ENCODE data around the gene E4F1. TPM values are rescaled to one million over a fixed set of nuclear protein-coding genes. Genes with fewer than 3 reads are reported as not detected.
"Not testable (repeated sequence)": the region's sequence is repeated elsewhere in the genome, so short reads cannot be mapped to it uniquely, and the experiment has no call there.

Gene E4F1
- total and polyA plus RNA-seq, 5 donors from 2014 or later, result 11.6 to 38.7 (median 14.9) TPM

DNA sequence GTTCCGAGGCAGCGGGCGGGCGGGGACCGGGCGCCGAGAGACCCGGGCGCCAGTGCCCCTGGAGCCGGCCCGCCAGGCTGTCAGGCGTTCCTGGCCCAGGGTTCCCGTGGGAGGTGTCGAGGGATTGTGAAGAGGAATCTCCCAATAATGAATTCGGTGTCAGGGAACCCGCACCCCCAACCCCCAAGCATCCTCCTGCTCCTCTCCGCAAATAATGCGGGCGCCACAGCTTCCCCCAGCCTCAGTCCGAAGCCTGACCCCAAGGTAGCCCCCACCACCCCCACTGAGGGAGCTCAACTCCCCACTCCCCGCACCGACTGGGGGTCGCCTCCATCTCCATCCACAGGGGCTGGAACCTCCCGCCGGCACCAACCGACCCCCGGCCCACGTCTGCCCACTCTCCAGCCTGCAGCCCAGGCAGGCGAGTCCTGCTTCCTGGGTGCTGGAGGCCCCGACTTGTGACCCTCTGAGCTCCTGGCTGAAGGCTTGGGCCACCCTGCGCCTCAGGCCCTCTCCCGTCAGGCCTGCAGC lies 26.3 kb upstream of the E4F1 start:
- Histone ChIP-seq H3K27me3 (ENCODE audit: control insufficient read depth, insufficient read depth, low read length) (peaks cover 12% of the 10 kb centered on the region), H3K4me1 (ENCODE audit: control insufficient read depth, insufficient read depth, low read length, poor library complexity, severe bottlenecking) (peaks cover 20% of the 10 kb centered on the region), H3K27ac (ENCODE audit: insufficient read depth, low read length, poor library complexity, severe bottlenecking) (no peak overlapping the region), H3K36me3 (ENCODE audit: control insufficient read depth, insufficient read depth, low read length) (no peaks in the 10 kb centered on the region), H3K4me3 (ENCODE audit: low read depth, low read length) (no peak overlapping the region), H3K9me3 (ENCODE audit: control insufficient read depth in 2 of 2, low read length in 2 of 2) (no peaks in the 10 kb centered on the region)
- DNase-seq (no peak), ATAC-seq (ENCODE audit: low read depth in 2 of 2) (no peak)
- H3K9me3 Mint-ChIP-seq, result no peaks in the 10 kb centered on the region
- no peak overlapping the region for H3K27ac Mint-ChIP-seq
- peaks cover 0 to 11% (median 2%) of the 10 kb centered on the region in 4 donors for H3K4me1 Mint-ChIP-seq
- no peaks in the 10 kb centered on the region for H3K36me3 Mint-ChIP-seq
- peak overlapping the region; percentile 48 to 59 (median 57) for H3K4me3 Mint-ChIP-seq
- peaks cover 38% of the 10 kb centered on the region for H3K27me3 Mint-ChIP-seq

DNA sequence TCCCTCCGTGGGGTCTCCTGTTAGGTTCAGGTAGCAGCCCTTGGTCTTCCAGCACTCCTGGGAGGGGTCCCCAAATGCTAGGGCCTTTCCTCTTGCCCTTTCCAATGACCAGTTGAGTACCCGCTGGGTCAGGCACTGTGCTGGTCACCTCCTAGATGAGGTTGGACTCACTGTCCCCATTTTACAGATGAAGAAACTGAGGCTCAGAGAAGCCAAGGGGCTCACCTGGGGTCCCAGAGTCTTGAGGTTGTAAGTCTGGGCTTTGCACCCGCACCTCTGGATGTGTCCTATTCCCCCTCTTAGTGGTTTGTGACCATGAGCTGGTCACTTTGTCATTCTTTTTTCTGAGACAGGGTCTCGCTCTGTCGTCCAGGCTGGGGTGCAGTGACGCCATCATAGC lies 25.6 kb upstream of the E4F1 start:
- Histone ChIP-seq H3K27ac (ENCODE audit: insufficient read depth, low read length, poor library complexity, severe bottlenecking) (no peak overlapping the region), H3K36me3 (ENCODE audit: control insufficient read depth, insufficient read depth, low read length) (no peaks in the 10 kb centered on the region), H3K9me3 (ENCODE audit: control insufficient read depth in 2 of 2, low read length in 2 of 2) (no peaks in the 10 kb centered on the region), H3K4me1 (ENCODE audit: control insufficient read depth, insufficient read depth, low read length, poor library complexity, severe bottlenecking) (peaks cover 20% of the 10 kb centered on the region), H3K4me3 (ENCODE audit: low read depth, low read length) (no peak overlapping the region), H3K27me3 (ENCODE audit: control insufficient read depth, insufficient read depth, low read length) (peaks cover 12% of the 10 kb centered on the region)
- ATAC-seq (ENCODE audit: low read depth in 2 of 2) (no peak), DNase-seq (no peak)
- H3K4me3 Mint-ChIP-seq, result peak overlapping the region; percentile 52 to 83 (median 61)
- H3K27me3 Mint-ChIP-seq, result peaks cover 42% of the 10 kb centered on the region
- no peaks in the 10 kb centered on the region for H3K9me3 Mint-ChIP-seq
- H3K36me3 Mint-ChIP-seq, result no peaks in the 10 kb centered on the region
- peaks cover 0 to 11% (median 2%) of the 10 kb centered on the region in 4 donors for H3K4me1 Mint-ChIP-seq
- no peak overlapping the region for H3K27ac Mint-ChIP-seq

DNA sequence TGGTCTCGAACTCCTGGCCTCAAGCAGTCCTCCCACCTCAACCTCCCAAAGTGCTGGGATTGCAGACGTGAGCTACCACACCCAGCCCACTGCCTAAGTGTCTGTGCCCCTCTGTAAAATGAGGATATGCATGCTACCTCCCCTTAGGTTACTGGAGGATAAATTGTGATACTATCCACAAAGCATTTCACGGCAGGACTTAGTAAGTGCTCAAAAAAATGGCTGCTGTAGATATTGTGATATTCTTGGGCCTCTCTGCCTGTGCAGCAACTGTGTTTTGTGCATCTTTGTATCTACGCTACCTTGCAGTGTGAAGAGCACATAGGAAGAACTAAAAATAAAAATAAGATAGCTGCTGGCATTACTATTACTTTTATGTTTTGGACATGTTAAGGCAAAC lies 25.1 kb upstream of the E4F1 start:
- no peak for DNase-seq
- peak overlapping the region; percentile 52 to 83 (median 61) for H3K4me3 Mint-ChIP-seq

DNA sequence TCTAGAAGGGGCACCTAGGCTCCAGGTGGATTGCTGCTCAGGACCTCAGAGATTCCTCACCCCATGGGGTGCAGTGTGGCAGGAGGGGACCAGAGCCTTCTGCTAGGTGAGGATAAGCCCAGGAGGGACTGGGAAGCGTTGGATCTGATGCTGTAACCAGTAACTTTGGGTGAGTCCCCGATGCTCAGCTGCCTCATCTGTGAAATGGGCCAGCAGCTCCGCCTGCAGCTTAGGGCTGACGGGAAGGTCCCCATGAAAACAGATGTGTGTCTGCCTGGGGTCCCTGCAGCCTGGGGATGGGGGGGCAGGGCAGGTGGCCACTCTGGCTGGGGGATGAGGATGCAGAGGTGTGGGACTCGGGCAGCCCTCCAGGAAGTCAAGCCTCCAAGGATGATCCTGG lies 24.3 kb upstream of the E4F1 start:
- Mint-ChIP-seq H3K27me3 (peaks cover 46% of the 10 kb centered on the region), H3K9me3 (no peaks in the 10 kb centered on the region), H3K4me1 (peaks cover 0 to 11% (median 2%) of the 10 kb centered on the region in 4 donors), H3K36me3 (no peaks in the 10 kb centered on the region), H3K4me3 (peak overlapping the region in 1 of 4 donors; percentile 59), H3K27ac (no peak overlapping the region)
- peaks cover 12% of the 10 kb centered on the region for H3K27me3 ChIP-seq (ENCODE audit: control insufficient read depth, insufficient read depth, low read length)
- H3K4me1 ChIP-seq (ENCODE audit: control insufficient read depth, insufficient read depth, low read length, poor library complexity, severe bottlenecking), result peaks cover 20% of the 10 kb centered on the region
- no peaks in the 10 kb centered on the region for H3K9me3 ChIP-seq (ENCODE audit: control insufficient read depth in 2 of 2, low read length in 2 of 2)
- H3K4me3 ChIP-seq (ENCODE audit: low read depth, low read length), result no peak overlapping the region
- no peaks in the 10 kb centered on the region for H3K36me3 ChIP-seq (ENCODE audit: control insufficient read depth, insufficient read depth, low read length)
- H3K27ac ChIP-seq (ENCODE audit: insufficient read depth, low read length, poor library complexity, severe bottlenecking), result no peak overlapping the region
- no peak for DNase-seq
- no peak for ATAC-seq (ENCODE audit: low read depth in 2 of 2)

More for the DNA sequence above, 25.1 kb upstream of the E4F1 start:
- peaks cover 0 to 11% (median 2%) of the 10 kb centered on the region in 4 donors for H3K4me1 Mint-ChIP-seq
- H3K27ac Mint-ChIP-seq, result no peak overlapping the region
- Histone ChIP-seq H3K36me3 (ENCODE audit: control insufficient read depth, insufficient read depth, low read length) (no peaks in the 10 kb centered on the region), H3K27ac (ENCODE audit: insufficient read depth, low read length, poor library complexity, severe bottlenecking) (no peak overlapping the region), H3K4me1 (ENCODE audit: control insufficient read depth, insufficient read depth, low read length, poor library complexity, severe bottlenecking) (peaks cover 20% of the 10 kb centered on the region), H3K4me3 (ENCODE audit: low read depth, low read length) (no peak overlapping the region), H3K27me3 (ENCODE audit: control insufficient read depth, insufficient read depth, low read length) (peaks cover 12% of the 10 kb centered on the region), H3K9me3 (ENCODE audit: control insufficient read depth in 2 of 2, low read length in 2 of 2) (no peaks in the 10 kb centered on the region)
- peaks cover 43% of the 10 kb centered on the region for H3K27me3 Mint-ChIP-seq
- no peaks in the 10 kb centered on the region for H3K9me3 Mint-ChIP-seq
- H3K36me3 Mint-ChIP-seq, result no peaks in the 10 kb centered on the region
- no peak for ATAC-seq (ENCODE audit: low read depth in 2 of 2)

DNA sequence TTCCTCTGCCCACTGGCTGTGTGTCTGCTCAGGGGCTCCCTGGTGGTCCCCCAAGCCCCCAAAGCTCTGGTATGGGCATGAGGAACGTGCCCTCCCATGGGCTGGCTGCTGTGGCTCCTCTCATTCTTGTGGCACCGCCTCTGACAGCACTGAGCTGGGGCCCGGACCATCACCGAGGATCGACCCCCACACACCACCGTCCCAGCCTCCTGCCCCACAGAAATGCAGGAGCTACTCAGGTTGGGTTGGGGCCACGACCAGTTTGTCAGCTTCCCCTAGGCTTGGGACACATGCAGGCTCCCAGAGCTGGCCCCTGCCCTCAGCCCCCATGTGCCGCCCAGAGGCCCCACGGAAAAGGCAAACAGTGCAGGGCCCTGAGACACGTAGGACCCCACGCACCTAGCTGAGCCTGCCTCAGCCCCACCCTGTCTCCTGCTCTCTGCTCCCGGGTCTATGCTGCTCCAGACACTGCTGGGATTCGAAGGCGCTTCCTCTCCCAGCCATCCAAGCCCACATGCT lies 23.7 kb upstream of the E4F1 start:
- H3K4me1 ChIP-seq (ENCODE audit: control insufficient read depth, insufficient read depth, low read length, poor library complexity, severe bottlenecking), result peaks cover 22% of the 10 kb centered on the region
- Mint-ChIP-seq H3K9me3 (no peaks in the 10 kb centered on the region), H3K27me3 (peaks cover 44% of the 10 kb centered on the region), H3K36me3 (no peaks in the 10 kb centered on the region), H3K27ac (no peak overlapping the region), H3K4me3 (no peak overlapping the region), H3K4me1 (peaks cover 0 to 15% (median 4%) of the 10 kb centered on the region in 4 donors)
- ATAC-seq (ENCODE audit: low read depth in 2 of 2), result no peak
- H3K9me3 ChIP-seq (ENCODE audit: control insufficient read depth in 2 of 2, low read length in 2 of 2), result no peaks in the 10 kb centered on the region
- H3K27me3 ChIP-seq (ENCODE audit: control insufficient read depth, insufficient read depth, low read length), result peaks cover 12% of the 10 kb centered on the region
- no peak for DNase-seq
- no peak overlapping the region for H3K4me3 ChIP-seq (ENCODE audit: low read depth, low read length)
- no peaks in the 10 kb centered on the region for H3K36me3 ChIP-seq (ENCODE audit: control insufficient read depth, insufficient read depth, low read length)
- no peak overlapping the region for H3K27ac ChIP-seq (ENCODE audit: insufficient read depth, low read length, poor library complexity, severe bottlenecking)

DNA sequence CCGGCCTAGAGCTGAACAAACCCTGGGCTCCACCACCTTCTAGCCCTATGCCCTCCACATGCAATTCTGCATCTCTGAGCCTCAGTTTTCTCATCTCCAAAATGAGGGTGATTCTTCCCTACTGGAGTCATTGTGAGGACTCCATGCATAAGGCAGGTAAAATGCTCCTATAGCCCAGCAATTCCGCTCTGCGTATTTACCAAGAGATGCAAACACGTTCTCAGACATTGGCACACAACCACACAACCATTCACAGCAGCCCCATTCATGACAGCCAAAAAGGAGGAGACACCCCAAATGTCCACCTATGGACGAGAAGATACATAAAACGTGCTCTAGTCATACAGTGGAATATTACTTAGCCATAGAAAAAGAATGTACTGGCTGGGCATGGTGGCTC lies 23.1 kb upstream of the E4F1 start:
- H3K4me1 Mint-ChIP-seq, result peaks cover 0 to 10% (median 2%) of the 10 kb centered on the region in 4 donors
- peaks cover 10% of the 10 kb centered on the region for H3K27me3 ChIP-seq (ENCODE audit: control insufficient read depth, insufficient read depth, low read length)
- H3K9me3 ChIP-seq (ENCODE audit: control insufficient read depth in 2 of 2, low read length in 2 of 2), result no peaks in the 10 kb centered on the region
- H3K4me1 ChIP-seq (ENCODE audit: control insufficient read depth, insufficient read depth, low read length, poor library complexity, severe bottlenecking), result peaks cover 22% of the 10 kb centered on the region
- ATAC-seq (ENCODE audit: low read depth in 2 of 2) (no peak), DNase-seq (no peak)
- H3K4me3 ChIP-seq (ENCODE audit: low read depth, low read length), result no peak overlapping the region
- H3K36me3 Mint-ChIP-seq, result no peaks in the 10 kb centered on the region
- H3K9me3 Mint-ChIP-seq, result no peaks in the 10 kb centered on the region
- H3K4me3 Mint-ChIP-seq, result peak overlapping the region in 1 of 4 donors; percentile 85
- no peak overlapping the region for H3K27ac Mint-ChIP-seq
- no peak overlapping the region for H3K27ac ChIP-seq (ENCODE audit: insufficient read depth, low read length, poor library complexity, severe bottlenecking)
- H3K27me3 Mint-ChIP-seq, result peaks cover 38% of the 10 kb centered on the region
- no peaks in the 10 kb centered on the region for H3K36me3 ChIP-seq (ENCODE audit: control insufficient read depth, insufficient read depth, low read length)

DNA sequence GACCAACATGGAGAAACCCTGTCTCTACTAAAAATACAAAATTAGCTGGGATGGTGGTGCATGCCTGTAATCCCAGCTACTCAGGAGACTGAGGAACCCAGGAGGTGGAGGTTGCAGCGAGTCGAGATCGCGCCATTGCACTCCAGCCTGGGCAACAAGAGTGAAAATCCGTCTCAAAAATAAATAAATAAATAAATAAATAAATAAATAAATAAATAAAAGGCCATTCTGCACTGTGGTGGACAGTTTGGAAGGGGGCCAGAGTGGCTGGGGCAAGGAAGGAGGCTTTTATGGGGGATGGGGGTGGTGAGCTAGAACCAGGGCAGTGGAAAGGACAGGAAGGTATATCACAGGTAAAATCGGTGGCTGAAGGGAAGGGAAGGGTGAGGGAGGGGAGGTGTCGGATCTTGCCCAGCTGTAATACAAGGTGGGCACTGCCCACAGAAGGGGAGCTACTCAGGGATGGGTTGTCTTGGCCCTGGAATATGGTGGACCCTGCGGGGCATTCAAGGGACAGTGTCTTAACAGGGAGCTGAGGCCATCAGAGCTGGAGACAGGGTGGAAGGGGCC lies 20.2 kb upstream of the E4F1 start:
- H3K36me3 Mint-ChIP-seq; H3K9me3 Mint-ChIP-seq; DNase-seq; H3K9me3 ChIP-seq (ENCODE audit: control insufficient read depth in 2 of 2, low read length in 2 of 2); H3K27ac ChIP-seq (ENCODE audit: insufficient read depth, low read length, poor library complexity, severe bottlenecking); H3K27ac Mint-ChIP-seq; H3K27me3 ChIP-seq (ENCODE audit: control insufficient read depth, insufficient read depth, low read length); H3K4me3 ChIP-seq (ENCODE audit: low read depth, low read length); ATAC-seq (ENCODE audit: low read depth in 2 of 2); H3K36me3 ChIP-seq (ENCODE audit: control insufficient read depth, insufficient read depth, low read length): not testable (repeated sequence)
- H3K4me1 ChIP-seq (ENCODE audit: control insufficient read depth, insufficient read depth, low read length, poor library complexity, severe bottlenecking), result peaks cover 18% of the 10 kb centered on the region
- H3K4me1 Mint-ChIP-seq, result peaks cover 0 to 20% (median 3%) of the 10 kb centered on the region in 4 donors
- peak overlapping the region; percentile 74 to 89 (median 80) for H3K4me3 Mint-ChIP-seq
- peaks cover 25% of the 10 kb centered on the region for H3K27me3 Mint-ChIP-seq

All from CD4-positive, CD25-positive, alpha-beta regulatory T cell (primary cell).